HG03108 (cell line): ENCODE results near the gene NBPF3.
"Not testable (repeated sequence)": the region's sequence is repeated elsewhere in the genome, so short reads cannot be mapped to it uniquely, and the experiment has no call there.

Source experiments
- ATAC-seq: cut with Tn5 transposase; IDR thresholded peaks from one replicate; pipeline ENCODE4 v1.9.1; 2021; ENCODE audit warnings: moderate library complexity; ENCODE audit not compliant: unreplicated experiment

NBPF3 gene

GRCh38 chr1:21517660-21518480 is 77.9 kb downstream of the NBPF3 start:
- ATAC-seq: no peak

DNA sequence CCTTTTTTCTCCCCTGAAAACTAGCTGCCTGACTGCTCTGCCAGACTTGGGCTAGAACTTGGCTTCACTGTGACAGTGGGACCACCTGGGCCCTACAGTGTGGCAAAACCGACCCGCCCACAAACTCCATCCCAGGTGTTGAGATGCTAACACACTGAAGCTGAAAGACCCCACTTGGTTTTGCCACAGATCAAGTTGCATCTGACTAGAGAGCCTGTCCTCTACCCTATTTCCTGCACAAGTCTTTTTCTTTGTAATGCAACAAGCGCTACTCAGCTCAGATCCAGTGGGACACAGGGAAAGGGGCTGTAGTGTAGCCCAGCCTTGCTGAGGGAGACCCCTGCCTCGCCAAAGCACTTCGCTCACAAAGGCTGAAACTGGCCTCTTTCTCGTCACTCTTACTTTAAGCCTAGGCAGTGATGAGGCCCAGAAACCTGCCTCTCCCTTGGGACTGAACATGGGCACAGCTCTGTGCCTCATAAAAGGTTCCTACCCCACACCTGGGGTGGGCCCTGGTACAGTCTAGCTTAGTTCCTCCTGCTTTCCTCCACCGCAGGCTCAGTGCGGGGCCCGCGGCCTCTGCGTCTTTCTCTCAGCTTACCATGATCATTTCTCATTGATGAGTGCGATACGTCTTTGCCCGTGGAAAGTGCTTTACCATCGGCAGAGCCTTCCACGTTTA is 79.0 kb downstream of the NBPF3 start:
- ATAC-seq: no peak

DNA sequence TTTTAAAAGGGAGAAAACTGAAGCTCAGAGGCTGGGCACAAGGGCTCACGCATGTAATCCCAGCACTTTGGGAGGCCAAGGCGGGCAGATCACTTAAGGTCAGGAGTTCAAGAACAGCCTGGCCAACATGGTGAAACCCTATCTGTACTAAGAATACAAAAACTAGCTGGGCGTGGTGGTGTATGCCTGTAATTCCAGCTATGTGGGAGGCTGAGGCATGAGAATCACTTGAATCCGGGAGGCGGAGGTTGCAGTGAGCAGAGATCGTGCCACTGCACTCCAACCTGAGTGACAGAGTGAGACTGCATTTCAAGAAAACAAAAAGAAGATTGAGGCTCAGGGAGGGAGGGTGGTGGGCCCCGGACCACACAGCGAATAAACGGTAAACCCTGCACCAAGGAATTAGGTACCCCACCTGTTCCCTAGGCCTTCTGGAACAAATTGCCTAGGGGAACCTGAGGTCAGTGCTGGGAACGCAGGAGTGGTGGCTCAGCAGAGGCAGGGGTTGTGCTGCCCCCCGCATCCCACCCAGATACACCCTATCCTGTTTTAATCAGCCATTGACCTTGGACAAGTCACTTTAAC is 79.6 kb downstream of the NBPF3 start:
- ATAC-seq: not testable (repeated sequence)

- no peak for ATAC-seq
Observed at GRCh38 chr1:21520899-21521716, 81.2 kb downstream of the NBPF3 start.

GRCh38 chr1:21521717-21522060 is 81.8 kb downstream of the NBPF3 start:
- ATAC-seq: no peak

GRCh38 chr1:21522525-21523038 is 82.6 kb downstream of the NBPF3 start:
- no peak for ATAC-seq

- no peak for ATAC-seq
Observed at GRCh38 chr1:21523297-21523813, 83.4 kb downstream of the NBPF3 start.

DNA sequence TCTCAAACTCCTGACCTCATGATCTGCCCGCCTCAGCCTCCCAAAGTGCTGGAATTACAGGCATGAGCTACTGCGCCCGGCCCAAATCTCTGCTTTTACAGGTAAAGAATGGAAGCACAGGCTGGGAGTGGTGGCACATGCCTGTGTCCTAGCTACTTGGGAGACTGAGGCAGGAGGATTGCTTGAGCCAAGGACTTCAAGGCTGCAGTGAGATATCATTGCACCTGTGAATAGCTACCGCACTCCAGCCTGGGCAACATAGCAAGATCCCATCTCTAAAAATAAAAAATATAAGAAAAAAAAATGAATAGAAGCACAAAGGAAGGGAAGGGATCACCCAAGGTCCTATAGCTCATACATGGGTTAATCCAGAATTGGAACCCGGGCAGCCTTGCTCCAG is 84.3 kb downstream of the NBPF3 start:
- ATAC-seq: no peak

GRCh38 chr1:21524686-21525339 is 84.9 kb downstream of the NBPF3 start:
- no peak for ATAC-seq

DNA sequence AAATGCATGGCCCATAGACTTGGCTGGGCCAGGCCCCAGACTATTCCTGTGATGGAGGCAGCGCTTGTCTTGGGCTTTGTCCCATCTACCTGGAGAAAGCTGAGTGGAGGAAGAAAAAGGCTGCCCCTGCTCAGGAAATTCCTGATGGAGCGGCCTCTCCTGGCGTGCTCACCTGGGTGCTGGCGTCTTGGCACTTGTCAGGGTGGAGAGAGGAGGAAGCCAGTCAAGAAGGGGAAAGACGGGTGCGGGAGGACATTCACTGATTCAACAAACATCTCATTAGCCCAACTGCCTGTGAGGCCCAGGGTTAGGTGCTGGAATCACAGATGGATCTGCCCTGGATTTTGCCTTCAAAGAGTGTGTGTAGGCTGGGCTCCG is 85.4 kb downstream of the NBPF3 start:
- no peak for ATAC-seq

GRCh38 chr1:21526441-21526840 is 86.5 kb downstream of the NBPF3 start:
- no peak for ATAC-seq

- ATAC-seq: no peak
Observed at GRCh38 chr1:21530368-21531016, 90.6 kb downstream of the NBPF3 start.

GRCh38 chr1:21531241-21531640 is 91.3 kb downstream of the NBPF3 start:
- no peak for ATAC-seq

DNA sequence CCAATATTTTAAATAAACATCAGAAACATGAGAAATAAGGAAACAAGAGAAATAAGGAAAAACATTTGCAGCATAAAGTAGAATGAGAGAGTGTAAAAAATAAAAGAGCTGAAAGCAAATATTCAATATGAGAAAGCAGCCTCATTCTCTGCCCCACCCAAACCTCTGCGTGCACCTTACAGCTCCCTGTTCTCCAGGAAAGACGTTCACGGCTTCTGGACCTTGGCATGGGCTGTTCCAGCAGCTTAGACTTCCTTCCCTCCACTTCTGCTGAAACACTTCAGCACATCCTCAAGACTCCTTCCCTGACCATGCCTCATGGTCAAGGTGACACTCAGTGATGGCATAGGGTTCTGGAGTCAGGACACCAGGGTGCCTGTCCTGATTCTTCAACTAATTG is 92.6 kb downstream of the NBPF3 start:
- ATAC-seq: no peak

DNA sequence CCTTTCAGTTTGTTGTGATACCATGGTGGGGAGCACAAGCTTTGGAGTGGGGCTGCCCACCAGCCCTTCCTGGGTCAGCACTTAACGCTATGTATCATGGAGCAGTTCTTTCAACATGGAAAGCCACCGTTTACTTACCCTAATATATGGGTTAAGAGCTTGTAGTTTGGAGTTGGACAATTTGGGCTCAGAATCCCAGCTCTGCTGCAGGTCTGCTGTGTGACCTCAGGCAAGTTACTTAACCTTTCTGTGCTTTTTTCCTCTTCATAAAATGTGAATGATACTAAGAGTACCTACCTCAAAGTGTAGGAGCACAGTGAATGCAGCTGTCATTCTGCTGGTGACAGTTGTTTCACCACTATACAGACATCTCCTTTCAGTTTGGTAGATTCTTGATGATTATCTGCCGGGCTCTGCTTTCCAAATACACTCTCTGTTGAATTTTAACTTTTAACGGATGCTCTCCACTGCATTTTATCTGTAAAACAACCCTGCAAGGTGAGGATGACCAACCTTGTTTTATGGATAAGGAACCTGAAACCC is 93.1 kb downstream of the NBPF3 start:
- ATAC-seq: no peak

- no peak for ATAC-seq
Observed at GRCh38 chr1:21534146-21534545, 94.2 kb downstream of the NBPF3 start.
